Measurements from ENCODE around the gene TMC1.

Gene TMC1

DNA sequence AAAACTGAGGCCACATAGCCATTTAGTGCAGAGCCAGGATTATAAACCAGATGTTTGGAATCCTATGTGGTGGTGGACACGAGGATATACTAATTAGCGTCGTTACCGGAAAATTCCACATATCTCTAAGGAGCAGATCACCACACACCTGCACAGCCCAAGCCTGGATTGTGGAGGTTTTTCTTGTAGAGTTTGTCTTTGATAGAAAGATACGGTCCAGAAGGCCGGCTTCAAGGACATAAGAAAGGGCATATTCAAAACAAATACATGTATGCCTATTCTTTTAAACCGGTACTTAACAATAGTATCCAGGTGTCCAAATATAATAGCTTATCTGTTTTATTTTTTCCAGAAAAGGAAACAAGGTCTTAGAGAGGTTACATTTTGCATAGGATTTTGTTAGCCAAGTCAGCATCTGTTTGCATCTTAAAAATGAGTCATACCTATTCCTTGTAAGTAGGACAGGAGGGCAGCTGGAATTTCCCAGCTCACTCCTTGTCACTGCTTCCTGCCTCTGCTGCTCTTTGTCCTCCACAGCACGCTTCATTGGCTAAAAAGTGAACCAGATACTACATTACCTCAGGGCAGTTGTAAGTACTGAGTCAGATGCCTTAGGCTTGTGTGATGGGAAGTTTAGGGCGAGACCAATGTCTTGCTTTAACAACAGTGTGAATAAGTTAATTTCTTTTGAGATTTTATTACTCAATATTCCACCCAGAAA is 3.6 kb downstream of the TMC1 start:
- Histone ChIP-seq H3K79me2 (ENCODE audit: control insufficient read depth, insufficient read depth, low read length, poor library complexity) (no peaks in the 10 kb centered on the region), H3K4me3 (ENCODE audit: low read depth, low read length) (no peak overlapping the region), H3K23ac (ENCODE audit: low read length) (no peak overlapping the region), H3K9me3 (ENCODE audit: insufficient read depth, low read depth, low read length) (no peaks in the 10 kb centered on the region), H3K79me1 (ENCODE audit: low read length) (peaks cover 11% of the 10 kb centered on the region), H2BK12ac (ENCODE audit: low read length) (peak overlapping the region; percentile 52), H3K27me3 (ENCODE audit: insufficient read depth, low read length) (no peaks in the 10 kb centered on the region), H4K8ac (ENCODE audit: low read depth, low read length) (no peak overlapping the region), H3K36me3 (ENCODE audit: control insufficient read depth in 1 of 2, insufficient read depth in 2 of 2, low read length in 2 of 2) (no peaks in the 10 kb centered on the region), H3K4me1 (ENCODE audit: control insufficient read depth in 1 of 2, insufficient read depth in 2 of 2, low read length in 2 of 2) (peaks cover 7 to 13% of the 10 kb centered on the region in 2 experiments), H3K4ac (ENCODE audit: low read depth, low read length) (no peak overlapping the region), H3K4me2 (ENCODE audit: low read length) (no peak overlapping the region), H2AK5ac (ENCODE audit: low read length) (no peak overlapping the region), H2BK120ac (ENCODE audit: insufficient read depth, low read length, poor library complexity) (peak overlapping the region; percentile 55), H2BK5ac (ENCODE audit: low read depth, low read length, poor library complexity) (peak overlapping the region; percentile 66), H3K18ac (ENCODE audit: low read length) (no peak overlapping the region), H4K91ac (ENCODE audit: low read depth, low read length) (peak overlapping the region; percentile 53), H4K12ac (ENCODE audit: low read depth, low read length) (no peak overlapping the region), H3K27ac (ENCODE audit: low read depth, low read length) (peak overlapping the region; percentile 81), H3K9ac (ENCODE audit: low read length) (no peak overlapping the region), H2AFZ (ENCODE audit: insufficient read depth, low read length, poor library complexity) (no peak overlapping the region), H3K14ac (ENCODE audit: low read length) (no peak overlapping the region)
- no CpG with 5 or more reads among the region's 9 CpGs for WGBS (ENCODE audit: extremely low coverage, insufficient coverage, insufficient read length)
- DNase-seq: peak; percentile 96 to 97

DNA sequence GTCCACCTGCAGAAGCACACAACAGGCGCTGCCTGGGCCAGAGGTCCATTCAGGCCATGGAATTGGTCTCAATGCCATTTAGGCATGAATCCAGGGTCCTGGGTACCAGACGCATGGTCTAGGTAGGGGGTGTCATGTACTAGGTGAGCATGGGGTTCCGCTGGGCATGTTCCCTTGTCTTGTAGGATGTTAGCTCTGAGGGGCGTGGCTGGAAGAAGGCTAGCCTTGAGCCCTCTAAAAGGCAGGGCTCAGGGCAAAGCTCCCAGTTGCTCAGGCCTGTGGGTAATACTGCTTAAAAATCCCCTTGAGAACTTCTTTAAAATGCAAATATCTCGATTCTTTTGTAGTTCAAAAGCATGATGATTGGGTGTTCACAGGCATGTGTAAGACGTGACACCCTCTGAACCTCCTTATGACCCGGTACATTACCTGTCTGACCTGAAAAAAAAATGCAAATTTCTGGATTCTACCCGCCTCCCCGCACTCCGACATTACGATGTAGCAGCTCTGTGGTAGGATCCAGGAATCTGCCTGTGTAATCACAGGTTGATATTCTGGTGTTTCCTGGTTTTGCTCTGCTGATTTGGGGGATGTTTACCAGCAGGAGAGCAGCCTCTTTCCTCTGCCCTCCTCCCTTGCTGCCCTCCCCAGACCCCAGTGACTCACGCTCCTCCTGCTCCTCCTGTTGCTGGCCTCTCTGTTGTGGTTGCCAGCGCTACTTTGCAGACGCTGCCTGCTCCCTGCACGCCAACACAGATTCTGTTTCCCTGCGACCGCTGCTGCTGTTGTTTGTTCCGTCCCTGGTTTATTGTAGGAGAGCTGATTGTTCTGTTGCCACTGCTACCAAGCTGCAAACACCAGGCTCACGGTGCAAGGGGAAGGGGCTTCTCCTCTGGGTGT is 5.7 kb downstream of the TMC1 start:
- Histone ChIP-seq H3K27me3 (ENCODE audit: insufficient read depth, low read length) (no peaks in the 10 kb centered on the region), H3K4me3 (ENCODE audit: low read depth, low read length) (no peak overlapping the region), H3K79me2 (ENCODE audit: control insufficient read depth, insufficient read depth, low read length, poor library complexity) (no peaks in the 10 kb centered on the region), H2AFZ (ENCODE audit: insufficient read depth, low read length, poor library complexity) (peak overlapping the region; percentile 21), H4K91ac (ENCODE audit: low read depth, low read length) (peak overlapping the region; percentile 86), H4K12ac (ENCODE audit: low read depth, low read length) (peak overlapping the region; percentile 33), H3K4me2 (ENCODE audit: low read length) (peak overlapping the region; percentile 47), H3K18ac (ENCODE audit: low read length) (peak overlapping the region; percentile 76), H3K4me1 (ENCODE audit: control insufficient read depth in 1 of 2, insufficient read depth in 2 of 2, low read length in 2 of 2) (peaks cover 7 to 13% of the 10 kb centered on the region in 2 experiments), H3K27ac (ENCODE audit: low read depth, low read length) (peak overlapping the region; percentile 62), H3K36me3 (ENCODE audit: control insufficient read depth in 1 of 2, insufficient read depth in 2 of 2, low read length in 2 of 2) (no peaks in the 10 kb centered on the region), H3K9ac (ENCODE audit: low read length) (no peak overlapping the region), H3K79me1 (ENCODE audit: low read length) (peaks cover 11% of the 10 kb centered on the region), H3K14ac (ENCODE audit: low read length) (peak overlapping the region; percentile 71), H3K9me3 (ENCODE audit: insufficient read depth, low read depth, low read length) (no peaks in the 10 kb centered on the region), H2BK120ac (ENCODE audit: insufficient read depth, low read length, poor library complexity) (peak overlapping the region; percentile 69), H2BK5ac (ENCODE audit: low read depth, low read length, poor library complexity) (peak overlapping the region; percentile 23), H2BK12ac (ENCODE audit: low read length) (peak overlapping the region; percentile 77), H2AK5ac (ENCODE audit: low read length) (peak overlapping the region; percentile 51), H3K23ac (ENCODE audit: low read length) (no peak overlapping the region), H4K8ac (ENCODE audit: low read depth, low read length) (peak overlapping the region; percentile 47), H3K4ac (ENCODE audit: low read depth, low read length) (peak overlapping the region; percentile 0)
- no CpG with 5 or more reads among the region's 19 CpGs for WGBS (ENCODE audit: extremely low coverage, insufficient coverage, insufficient read length)
- peak; percentile 56 to 61 for DNase-seq

DNA sequence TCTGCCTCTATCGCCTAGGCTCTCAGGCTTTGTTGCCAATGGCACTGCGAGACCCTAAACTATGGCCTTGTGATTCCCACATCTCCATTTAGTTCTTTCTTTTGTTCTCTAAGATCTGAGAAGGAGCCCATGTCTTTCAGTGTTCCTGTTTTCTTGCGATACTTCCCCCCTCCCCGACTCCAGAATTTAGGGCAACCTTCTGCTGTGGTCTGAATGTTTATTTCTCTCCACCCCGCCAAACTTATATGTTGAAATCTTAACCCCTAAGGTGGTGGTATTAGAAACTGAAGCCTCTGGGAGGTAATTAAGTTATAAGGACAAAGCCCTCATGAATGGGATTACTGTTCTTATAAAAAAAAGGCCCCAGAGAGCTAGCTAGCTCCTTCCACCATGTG is 6.4 kb downstream of the TMC1 start:
- peak overlapping the region; percentile 14 for H2BK12ac ChIP-seq (ENCODE audit: low read length)
- no peak for DNase-seq
- H3K18ac ChIP-seq (ENCODE audit: low read length): peak overlapping the region; percentile 21
- peak overlapping the region; percentile 24 for H2BK120ac ChIP-seq (ENCODE audit: insufficient read depth, low read length, poor library complexity)
- H2BK5ac ChIP-seq (ENCODE audit: low read depth, low read length, poor library complexity): peak overlapping the region; percentile 7
- no peak overlapping the region for H3K4me3 ChIP-seq (ENCODE audit: low read depth, low read length)
- H3K23ac ChIP-seq (ENCODE audit: low read length): no peak overlapping the region
- H3K4me2 ChIP-seq (ENCODE audit: low read length): peak overlapping the region; percentile 47
- no peaks in the 10 kb centered on the region for H3K79me2 ChIP-seq (ENCODE audit: control insufficient read depth, insufficient read depth, low read length, poor library complexity)
- peak overlapping the region; percentile 39 for H4K8ac ChIP-seq (ENCODE audit: low read depth, low read length)
- H3K9me3 ChIP-seq (ENCODE audit: insufficient read depth, low read depth, low read length): no peaks in the 10 kb centered on the region
- H3K4ac ChIP-seq (ENCODE audit: low read depth, low read length): no peak overlapping the region
- no peak overlapping the region for H3K9ac ChIP-seq (ENCODE audit: low read length)
- H3K27ac ChIP-seq (ENCODE audit: low read depth, low read length): peak overlapping the region; percentile 62
- H3K27me3 ChIP-seq (ENCODE audit: insufficient read depth, low read length): no peaks in the 10 kb centered on the region
- peak overlapping the region; percentile 33 for H4K12ac ChIP-seq (ENCODE audit: low read depth, low read length)
- H3K14ac ChIP-seq (ENCODE audit: low read length): no peak overlapping the region
- H2AFZ ChIP-seq (ENCODE audit: insufficient read depth, low read length, poor library complexity): peak overlapping the region; percentile 21
- no peak overlapping the region for H4K91ac ChIP-seq (ENCODE audit: low read depth, low read length)
- H3K79me1 ChIP-seq (ENCODE audit: low read length): peaks cover 11% of the 10 kb centered on the region
- H3K36me3 ChIP-seq (ENCODE audit: control insufficient read depth in 1 of 2, insufficient read depth in 2 of 2, low read length in 2 of 2): no peaks in the 10 kb centered on the region
- peaks cover 7 to 13% of the 10 kb centered on the region in 2 experiments for H3K4me1 ChIP-seq (ENCODE audit: control insufficient read depth in 1 of 2, insufficient read depth in 2 of 2, low read length in 2 of 2)
- WGBS (ENCODE audit: extremely low coverage, insufficient coverage, insufficient read length): no CpG with 5 or more reads among the region's 5 CpGs
- H2AK5ac ChIP-seq (ENCODE audit: low read length): no peak overlapping the region

DNA sequence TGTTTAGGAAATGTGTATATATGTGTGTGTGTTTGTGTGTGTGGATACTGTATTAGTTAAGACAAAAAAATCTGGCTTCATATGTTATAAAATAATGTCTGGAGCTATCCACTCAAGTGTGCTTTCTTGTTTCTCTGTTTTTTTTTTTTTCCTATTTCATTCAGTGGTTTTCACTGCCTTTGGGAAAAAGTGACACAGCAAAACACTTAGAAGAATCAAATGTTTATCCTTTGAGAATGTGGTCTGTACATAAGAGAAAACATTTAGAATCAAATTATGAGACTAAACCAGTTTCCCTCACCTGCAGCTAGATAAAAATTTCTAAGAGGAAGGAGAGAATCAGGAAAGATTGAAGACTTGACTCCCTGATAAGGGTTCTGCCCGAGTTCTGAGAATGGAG is 8.1 kb downstream of the TMC1 start:
- Histone ChIP-seq H2BK5ac (ENCODE audit: low read depth, low read length, poor library complexity) (no peak overlapping the region), H3K79me1 (ENCODE audit: low read length) (peaks cover 11% of the 10 kb centered on the region), H3K14ac (ENCODE audit: low read length) (no peak overlapping the region), H4K12ac (ENCODE audit: low read depth, low read length) (no peak overlapping the region), H3K9ac (ENCODE audit: low read length) (no peak overlapping the region), H2BK120ac (ENCODE audit: insufficient read depth, low read length, poor library complexity) (no peak overlapping the region), H3K79me2 (ENCODE audit: control insufficient read depth, insufficient read depth, low read length, poor library complexity) (no peaks in the 10 kb centered on the region), H2BK12ac (ENCODE audit: low read length) (no peak overlapping the region), H2AK5ac (ENCODE audit: low read length) (no peak overlapping the region), H2AFZ (ENCODE audit: insufficient read depth, low read length, poor library complexity) (no peak overlapping the region), H3K36me3 (ENCODE audit: control insufficient read depth in 1 of 2, insufficient read depth in 2 of 2, low read length in 2 of 2) (no peaks in the 10 kb centered on the region), H3K18ac (ENCODE audit: low read length) (no peak overlapping the region), H3K4ac (ENCODE audit: low read depth, low read length) (no peak overlapping the region), H3K9me3 (ENCODE audit: insufficient read depth, low read depth, low read length) (no peaks in the 10 kb centered on the region), H3K4me3 (ENCODE audit: low read depth, low read length) (no peak overlapping the region), H4K8ac (ENCODE audit: low read depth, low read length) (no peak overlapping the region), H4K91ac (ENCODE audit: low read depth, low read length) (no peak overlapping the region), H3K23ac (ENCODE audit: low read length) (no peak overlapping the region), H3K4me1 (ENCODE audit: control insufficient read depth in 1 of 2, insufficient read depth in 2 of 2, low read length in 2 of 2) (peaks cover 7 to 13% of the 10 kb centered on the region in 2 experiments), H3K4me2 (ENCODE audit: low read length) (no peak overlapping the region), H3K27me3 (ENCODE audit: insufficient read depth, low read length) (no peaks in the 10 kb centered on the region), H3K27ac (ENCODE audit: low read depth, low read length) (no peak overlapping the region)
- DNase-seq: no peak
- no CpG with 5 or more reads among the region's 1 CpG for WGBS (ENCODE audit: extremely low coverage, insufficient coverage, insufficient read length)

Measured in trophoblast cell (in vitro differentiated cells and primary cell).